Hepatic stellate cell (primary cell): ENCODE data around the gene SIPA1L3.

Source experiments
- DNase-seq: peaks from one replicate; pipeline ENCODE4 v3.0.0; 2011; ENCODE audit warnings: low spot score

SIPA1L3 gene

GRCh38 chr19:38152461-38153379, 245.7 kb downstream of the SIPA1L3 start:
- no peak for DNase-seq

- DNase-seq, result no peak
Measured at GRCh38 chr19:38155453-38155852, 248.4 kb downstream of the SIPA1L3 start.

GRCh38 chr19:38158730-38159129, 251.7 kb downstream of the SIPA1L3 start:
- no peak for DNase-seq

- DNase-seq, result no peak
Measured at GRCh38 chr19:38162094-38162493, 255.1 kb downstream of the SIPA1L3 start.

GRCh38 chr19:38162632-38163031, 255.6 kb downstream of the SIPA1L3 start:
- DNase-seq, result no peak

- DNase-seq, result no peak
Measured at GRCh38 chr19:38163419-38164290, 256.6 kb downstream of the SIPA1L3 start.

- no peak for DNase-seq
Measured at GRCh38 chr19:38164526-38164925, 257.5 kb downstream of the SIPA1L3 start.

- DNase-seq, result no peak
Measured at GRCh38 chr19:38165335-38165734, 258.3 kb downstream of the SIPA1L3 start.

- no peak for DNase-seq
Measured at GRCh38 chr19:38168637-38169036, 261.6 kb downstream of the SIPA1L3 start.

- no peak for DNase-seq
Measured at GRCh38 chr19:38170334-38170733, 263.3 kb downstream of the SIPA1L3 start.

GRCh38 chr19:38172001-38172400, 265.0 kb downstream of the SIPA1L3 start:
- DNase-seq, result no peak

GRCh38 chr19:38173291-38174041, 266.5 kb downstream of the SIPA1L3 start:
- no peak for DNase-seq

GRCh38 chr19:38175422-38175821, 268.4 kb downstream of the SIPA1L3 start:
- DNase-seq, result no peak

GRCh38 chr19:38180071-38180470, 273.1 kb downstream of the SIPA1L3 start:
- no peak for DNase-seq

GRCh38 chr19:38182536-38183210, 275.7 kb downstream of the SIPA1L3 start:
- peak; percentile 27 for DNase-seq

- peak; percentile 72 for DNase-seq
Measured at GRCh38 chr19:38183251-38183897, 276.4 kb downstream of the SIPA1L3 start.

- DNase-seq, result no peak
Measured at GRCh38 chr19:38184815-38185214, 277.8 kb downstream of the SIPA1L3 start.

GRCh38 chr19:38185562-38185961, 278.6 kb downstream of the SIPA1L3 start:
- no peak for DNase-seq

GRCh38 chr19:38190061-38190460, 283.1 kb downstream of the SIPA1L3 start:
- no peak for DNase-seq

GRCh38 chr19:38190793-38191192, 283.8 kb downstream of the SIPA1L3 start:
- no peak for DNase-seq

- no peak for DNase-seq
Measured at GRCh38 chr19:38191747-38192146, 284.7 kb downstream of the SIPA1L3 start.
